ENCODE data around the gene PRKCQ. TPM values are rescaled to one million over a fixed set of nuclear protein-coding genes. Genes with fewer than 3 reads are reported as not detected.

The PRKCQ gene
- total and polyA plus RNA-seq, 2 of the 13 experiments (the other 11 are each of a cell fraction or from before 2014, with no cell fraction given) = 0.13 to 0.35 TPM

- TF ChIP-seq JDP2 (CRISPR knock-in tag; IDR thresholded peaks at IDR 0.05; ENCODE audit: borderline replicate concordance) (no peak), GZF1 (CRISPR knock-in tag; IDR thresholded peaks at IDR 0.05) (no peak), ZNF264 (CRISPR knock-in tag; IDR thresholded peaks at IDR 0.05) (no peak), ZEB1 (IDR thresholded peaks at IDR 0.05; ENCODE audit: insufficient replicate concordance, low read depth) (no peak), PRDM15 (CRISPR knock-in tag; IDR thresholded peaks at IDR 0.05) (no peak), KMT2A (CRISPR knock-in tag; IDR thresholded peaks at IDR 0.05) (no peak), ZNF687 (CRISPR knock-in tag; IDR thresholded peaks at IDR 0.05) (no peak), DPF2 (CRISPR knock-in tag; IDR thresholded peaks at IDR 0.05; ENCODE audit: borderline replicate concordance, low read depth) (no peak), ZFP41 (CRISPR knock-in tag; IDR thresholded peaks at IDR 0.05; ENCODE audit: borderline replicate concordance) (no peak), ATRX (CRISPR knock-in tag; IDR thresholded peaks at IDR 0.05; ENCODE audit: borderline replicate concordance) (no peak), AGO2 (optimal IDR thresholded peaks at IDR 0.05; ENCODE audit: low read depth, low read length) (no peak)
These were observed 61.2 kb downstream of the PRKCQ start (continued) for GRCh38 chr10:6518791-6519429.

Data from HepG2 (cell line).